COLO668 (cell line): ENCODE results near the gene KRT3.
"Not testable (repeated sequence)": the region's sequence is repeated elsewhere in the genome, so short reads cannot be mapped to it uniquely, and the experiment has no call there.

Experiments
- DNase-seq: peaks from one replicate; lab custom pipeline; 2025; ENCODE audit not compliant: unreplicated experiment; lab: John Stamatoyannopoulos, UW

The KRT3 gene

GRCh38 chr12:52798671-52799504, 3.0 kb upstream of the KRT3 start:
- DNase-seq = no peak

DNA sequence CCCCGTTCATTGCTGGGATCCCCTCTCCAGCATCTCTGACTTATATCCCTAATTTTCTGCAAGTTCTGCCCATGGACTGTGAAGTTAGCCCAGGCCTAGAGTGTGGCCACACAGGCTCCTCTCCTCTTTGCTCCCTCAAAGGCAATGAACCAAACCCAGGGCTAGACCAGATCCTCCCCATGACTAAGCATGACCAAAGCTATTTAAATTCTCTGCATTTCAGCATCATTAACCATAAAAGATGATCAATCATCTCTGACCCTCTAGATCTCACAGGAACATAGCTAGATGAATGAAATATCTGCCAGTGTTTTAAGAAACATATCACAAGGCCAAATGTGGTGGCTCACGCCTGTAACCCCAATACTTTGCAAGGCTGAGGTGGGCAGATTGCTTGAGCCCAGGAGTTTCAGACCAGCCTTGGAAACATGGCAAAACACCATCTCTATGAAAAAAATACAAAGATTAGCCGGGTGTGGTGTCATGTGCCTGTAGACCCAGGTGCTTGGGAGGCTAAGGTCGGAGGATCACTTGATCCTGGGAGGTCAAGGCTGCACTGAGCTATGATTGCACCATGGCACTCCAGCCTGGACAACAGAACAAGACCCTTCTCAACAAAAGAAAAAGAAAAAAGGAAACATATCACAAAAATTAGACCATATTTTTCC, 2.2 kb upstream of the KRT3 start:
- DNase-seq = no peak

DNA sequence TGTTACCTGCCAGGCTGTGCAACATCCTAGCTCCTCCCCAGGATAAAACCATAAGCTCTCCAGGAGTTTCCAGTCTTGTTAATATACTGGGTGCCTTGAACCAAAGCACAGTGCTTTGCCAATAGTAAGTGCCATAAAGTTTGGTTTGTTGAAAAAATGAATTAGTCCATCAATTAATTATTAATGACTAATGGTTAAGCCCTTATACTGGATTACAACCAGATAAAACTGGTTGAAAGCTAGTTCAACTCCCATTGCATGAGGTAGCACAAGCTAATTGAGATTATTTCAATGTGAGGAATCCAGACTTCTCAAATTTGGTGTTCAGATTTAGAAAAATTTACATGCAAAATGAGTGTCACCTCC, 1.6 kb upstream of the KRT3 start:
- DNase-seq = no peak

GRCh38 chr12:52796839-52797528, 1.1 kb upstream of the KRT3 start:
- no peak for DNase-seq

DNA sequence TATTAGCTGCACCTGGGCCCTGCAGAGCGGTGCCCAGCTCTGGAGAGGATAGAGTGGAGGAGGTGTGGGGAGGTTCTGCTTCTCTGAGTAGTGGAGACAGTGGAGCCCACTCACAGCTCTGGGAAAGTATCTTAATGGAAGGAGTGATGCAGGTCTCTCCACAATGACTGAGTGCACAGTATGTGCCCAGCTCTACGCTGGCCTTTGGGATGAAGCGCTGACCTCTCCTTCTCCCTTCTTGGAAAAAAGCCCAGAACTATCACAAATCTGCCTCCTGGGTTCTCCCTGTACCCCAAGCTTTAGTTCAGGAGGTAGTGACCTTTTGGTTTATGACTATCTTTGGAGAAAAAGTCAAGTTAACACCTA, 495 bp upstream of the KRT3 start:
- no peak for DNase-seq

- not testable (repeated sequence) for DNase-seq
These were observed 614 bp downstream of the KRT3 start for GRCh38 chr12:52795332-52795674.

DNA sequence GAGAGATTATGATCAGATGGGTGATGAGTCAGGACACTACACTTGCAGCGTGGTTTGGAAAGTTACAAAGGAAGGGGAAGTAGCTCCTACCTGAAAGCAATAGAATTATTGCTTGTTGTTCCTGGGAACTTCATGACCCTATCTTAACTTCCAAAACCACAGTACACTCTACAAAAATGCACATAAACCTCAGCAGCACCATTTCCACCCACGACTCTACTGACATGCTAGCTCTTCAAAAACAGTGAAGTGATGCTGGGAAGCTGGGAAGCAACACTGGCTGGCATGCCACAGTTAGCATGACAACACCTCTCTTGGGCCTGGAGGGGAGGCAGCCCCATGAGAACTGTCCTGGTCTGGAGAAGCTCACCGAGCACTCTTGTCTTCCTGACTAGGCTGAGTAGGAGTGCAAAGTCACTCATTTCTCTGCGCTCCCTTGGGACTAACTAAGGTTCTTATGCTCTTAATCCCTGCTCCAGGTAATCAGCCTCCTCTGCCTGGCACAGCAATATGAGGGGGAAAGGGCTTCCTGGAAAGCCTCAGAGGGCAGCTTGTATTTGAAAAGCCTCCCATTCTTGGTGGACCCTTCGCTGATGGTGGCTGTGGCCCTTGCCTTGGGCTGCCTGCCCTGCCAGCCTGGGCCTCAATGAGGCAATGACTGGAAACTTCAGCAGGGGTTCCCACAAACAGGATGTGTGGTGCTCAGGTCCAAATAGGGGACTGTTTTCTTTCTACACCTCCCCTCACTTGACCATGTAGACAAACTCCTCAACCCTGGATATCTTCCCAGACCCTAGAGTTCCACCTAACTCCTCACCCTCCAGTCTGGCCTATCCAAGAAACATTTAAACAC, 1.2 kb downstream of the KRT3 start:
- no peak for DNase-seq

GRCh38 chr12:52792185-52793029, 3.5 kb downstream of the KRT3 start:
- no peak for DNase-seq

DNA sequence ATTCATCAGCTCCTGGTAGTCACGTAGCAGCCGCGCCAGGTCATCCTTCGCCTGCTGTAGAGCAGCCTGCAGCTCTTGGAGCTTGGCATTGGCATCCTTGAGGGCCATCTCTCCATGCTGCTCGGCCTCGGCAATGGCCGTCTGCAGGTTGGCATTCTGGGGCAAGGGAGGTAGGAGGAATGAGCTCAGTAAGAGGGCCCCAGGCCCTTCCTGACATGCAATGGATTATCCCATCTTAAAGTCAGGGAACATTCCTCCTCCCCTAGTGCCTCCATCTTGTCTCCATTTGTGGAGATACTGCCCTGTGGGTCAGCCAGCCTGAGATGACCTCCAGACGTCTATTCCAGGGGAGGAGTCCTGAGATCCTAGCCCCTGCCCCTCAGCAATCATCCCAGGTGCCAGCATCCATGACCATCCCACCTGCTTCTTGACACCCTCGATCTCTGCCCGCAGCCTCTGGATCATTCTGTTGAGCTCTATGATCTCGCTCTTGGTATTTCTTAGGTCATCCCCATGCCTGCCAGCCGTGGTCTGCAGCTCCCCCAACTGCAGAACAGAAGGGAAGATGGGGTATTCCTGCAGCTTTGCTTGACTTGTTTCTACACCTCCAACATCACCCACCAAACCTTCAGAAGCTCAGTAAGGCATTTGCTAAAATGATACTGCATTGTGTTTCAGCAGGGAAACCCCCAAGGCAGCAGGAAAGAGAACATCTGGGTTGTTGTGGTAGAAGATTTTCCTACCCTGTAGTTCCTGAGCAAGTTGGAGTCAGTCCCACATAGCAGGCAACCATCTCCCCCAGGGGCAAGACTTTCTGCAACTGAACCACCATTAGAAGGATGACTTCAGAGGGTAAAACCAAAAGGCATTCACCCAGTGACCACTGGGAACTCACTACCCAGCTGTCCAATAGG, 4.4 kb downstream of the KRT3 start:
- DNase-seq = no peak

DNA sequence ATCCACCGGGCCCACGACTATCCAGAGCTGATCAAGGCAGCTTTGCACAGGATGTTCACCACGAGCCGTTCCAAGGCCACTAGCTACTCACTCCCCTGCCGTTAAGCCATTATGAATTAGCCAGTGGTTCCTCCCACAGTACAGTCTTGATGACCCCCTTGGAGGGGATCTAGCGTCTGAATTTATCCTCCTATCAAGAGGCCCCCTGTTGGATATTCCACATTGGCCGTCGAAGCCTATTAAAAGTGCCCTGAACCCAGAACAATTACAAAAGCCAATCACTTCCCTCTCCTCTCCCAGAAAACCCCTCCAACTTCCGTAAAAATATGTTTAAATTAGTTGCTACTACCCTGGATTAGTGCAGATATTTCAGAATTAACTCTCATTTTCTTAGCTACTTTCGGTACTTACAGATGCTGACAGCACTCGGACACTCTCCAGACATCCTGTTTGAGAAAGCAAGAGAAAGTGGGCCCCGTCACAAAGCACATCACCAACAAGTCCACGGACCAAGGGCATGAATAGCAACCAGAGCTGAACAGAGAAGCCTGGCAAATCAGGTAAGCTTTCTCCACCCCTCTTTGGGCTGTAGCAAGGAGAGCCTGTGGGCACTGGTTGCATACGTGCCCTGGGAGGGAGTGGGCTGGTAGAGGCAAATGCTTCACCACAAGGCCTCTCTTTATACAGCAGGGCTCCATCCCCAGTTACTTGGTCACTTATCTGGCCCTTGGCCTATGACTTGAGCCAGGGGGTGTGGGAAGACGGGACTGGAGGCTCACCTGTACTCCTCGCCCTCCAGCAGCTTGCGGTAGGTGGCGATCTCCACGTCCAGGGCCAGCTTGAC, 5.3 kb downstream of the KRT3 start:
- no peak for DNase-seq

GRCh38 chr12:52789637-52790426, 6.1 kb downstream of the KRT3 start:
- DNase-seq = peak; percentile 33

DNA sequence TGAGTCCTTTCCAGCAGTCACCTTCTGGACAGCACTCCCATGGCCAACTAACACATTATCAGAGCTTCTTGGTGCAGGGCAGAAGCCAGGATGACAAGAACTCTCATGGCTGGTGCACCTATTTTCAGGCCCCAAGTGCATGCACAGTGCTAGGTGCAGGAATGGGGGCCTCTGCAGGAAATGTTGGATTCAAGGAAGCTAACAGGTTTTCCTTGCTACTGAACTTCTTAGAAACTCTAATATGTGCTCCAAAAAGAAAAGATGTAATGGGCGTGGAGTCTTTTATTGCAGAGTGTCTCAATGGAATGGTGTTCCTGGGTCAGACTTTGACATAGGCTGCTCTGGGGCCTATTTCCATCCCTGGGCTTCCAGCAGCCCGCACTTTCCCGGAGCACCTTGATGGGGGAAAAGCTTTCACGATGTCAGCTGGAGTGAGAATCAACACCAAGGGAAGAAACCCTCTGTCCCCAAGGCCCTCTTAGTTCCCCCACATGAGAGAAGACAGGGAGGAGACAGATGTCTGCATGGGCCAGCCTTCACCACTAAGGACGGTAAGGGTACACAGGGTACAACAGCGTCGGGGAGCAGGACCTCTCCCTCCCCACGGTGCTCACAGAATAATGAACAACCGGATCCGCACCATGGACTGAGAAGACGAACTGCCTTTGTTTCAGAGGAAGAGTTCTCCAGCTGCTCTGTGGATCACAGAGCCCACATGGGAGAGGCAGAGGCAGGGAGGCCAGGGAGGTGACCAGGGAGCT, 6.9 kb downstream of the KRT3 start:
- DNase-seq = no peak

DNA sequence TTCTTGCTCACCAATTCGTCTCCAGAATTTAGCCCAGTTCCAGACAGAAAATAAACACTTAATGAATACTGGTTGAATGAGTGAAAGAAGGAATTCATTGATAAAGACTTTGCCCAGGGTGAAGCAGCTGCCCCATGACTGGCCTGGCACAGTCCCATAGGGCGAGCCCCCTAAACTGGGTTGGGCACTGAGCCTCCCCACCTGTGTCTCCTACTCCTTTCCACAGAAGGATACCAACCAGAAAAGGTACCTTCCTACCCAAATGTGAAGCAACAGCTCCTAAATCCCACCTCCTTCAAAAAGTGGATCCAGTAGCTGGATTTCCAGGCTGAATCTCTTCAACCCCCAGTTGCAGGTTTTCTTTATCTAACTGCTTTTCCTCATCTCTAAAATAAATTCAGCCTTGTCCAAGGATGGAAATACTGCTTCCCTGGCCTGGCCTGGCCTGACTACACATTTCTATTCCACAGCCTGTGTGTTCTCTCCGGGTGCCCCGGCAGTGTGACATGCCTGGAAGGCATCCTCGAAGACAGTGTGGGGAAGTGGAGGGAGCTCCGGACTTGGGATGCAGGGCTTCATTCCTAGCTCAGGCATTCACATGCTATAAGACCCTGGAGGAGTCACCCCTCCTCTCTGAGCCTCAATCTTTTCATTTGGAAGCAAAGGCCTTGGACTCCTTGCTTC, 7.6 kb downstream of the KRT3 start:
- DNase-seq = no peak

GRCh38 chr12:52787324-52788191, 8.4 kb downstream of the KRT3 start:
- no peak for DNase-seq

DNA sequence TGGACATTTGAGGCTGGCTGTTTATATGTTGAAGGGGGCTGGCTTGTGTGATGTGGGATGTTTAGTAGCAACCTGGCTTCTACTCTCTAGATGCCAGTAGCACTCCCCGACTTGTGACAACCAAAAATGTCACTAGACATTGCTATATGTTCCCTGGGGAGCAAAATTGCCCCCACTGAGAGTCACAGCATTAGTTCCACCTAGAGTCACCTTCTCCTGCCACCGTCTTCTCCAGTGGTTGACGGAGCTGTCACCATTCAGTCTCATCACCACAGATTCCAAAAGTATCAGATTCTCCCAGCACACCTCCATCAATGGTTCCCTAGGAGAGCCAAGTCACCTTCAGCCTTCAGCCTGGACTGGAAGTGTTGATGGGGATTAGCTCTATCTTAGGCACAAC, 11.0 kb downstream of the KRT3 start:
- DNase-seq = no peak
